Stimulated activated naive CD8-positive, alpha-beta T cell treated with anti-CD3 and anti-CD28 coated beads, Interleukin-15, Interleukin-2, amounts not matched to agents 100 U/mL and 50 U/mL, for 24 hours (primary cell): ENCODE measurements around the gene DAB1.

ENCODE experiments used
- ATAC-seq: fragments of 150-1000 bp; cut with Tn5 transposase; one replicate; pipeline ENCODE4 v1.10.0; 2021
- DNase-seq: peaks from one replicate; pipeline ENCODE4 v3.0.0; 2021

DAB1 gene

GRCh38 chr1:57072401-57073110 is 351.3 kb downstream of the DAB1 start:
- ATAC-seq (no peak), DNase-seq (no peak)

- DNase-seq: no peak
These were observed 356.0 kb downstream of the DAB1 start for GRCh38 chr1:57067863-57068262.

GRCh38 chr1:57066980-57067610 is 356.8 kb downstream of the DAB1 start:
- ATAC-seq (no peak), DNase-seq (no peak)

More at GRCh38 chr1:57067863-57068262, 356.0 kb downstream of the DAB1 start:
- ATAC-seq: no peak

- DNase-seq (no peak), ATAC-seq (no peak)
These were observed 358.4 kb downstream of the DAB1 start for GRCh38 chr1:57065442-57065841.

GRCh38 chr1:57064379-57065140 is 359.3 kb downstream of the DAB1 start:
- ATAC-seq: no peak

GRCh38 chr1:57063406-57064125 is 360.3 kb downstream of the DAB1 start:
- DNase-seq: no peak
- no peak for ATAC-seq

More at GRCh38 chr1:57064379-57065140, 359.3 kb downstream of the DAB1 start:
- DNase-seq: no peak

- DNase-seq: no peak
- ATAC-seq: no peak
These were observed 362.5 kb downstream of the DAB1 start for GRCh38 chr1:57061369-57061768.

GRCh38 chr1:57060451-57060850 is 363.4 kb downstream of the DAB1 start:
- no peak for DNase-seq
- ATAC-seq: no peak

GRCh38 chr1:57058652-57059501 is 365.0 kb downstream of the DAB1 start:
- no peak for DNase-seq

GRCh38 chr1:57048856-57049255 is 375.0 kb downstream of the DAB1 start:
- no peak for ATAC-seq
- DNase-seq: no peak

More at GRCh38 chr1:57058652-57059501, 365.0 kb downstream of the DAB1 start:
- ATAC-seq: no peak

GRCh38 chr1:57046462-57046861 is 377.4 kb downstream of the DAB1 start:
- DNase-seq (no peak), ATAC-seq (no peak)

GRCh38 chr1:57041901-57042300 is 382.0 kb downstream of the DAB1 start:
- no peak for ATAC-seq
- no peak for DNase-seq

GRCh38 chr1:57040811-57041210 is 383.0 kb downstream of the DAB1 start:
- DNase-seq (no peak), ATAC-seq (no peak)

GRCh38 chr1:57036641-57037579 is 386.9 kb downstream of the DAB1 start:
- DNase-seq: no peak
- no peak for ATAC-seq

GRCh38 chr1:57034713-57035112 is 389.1 kb downstream of the DAB1 start:
- DNase-seq: no peak
- no peak for ATAC-seq

- DNase-seq: no peak
- no peak for ATAC-seq
These were observed 390.4 kb downstream of the DAB1 start for GRCh38 chr1:57033222-57034001.

GRCh38 chr1:57026624-57027354 is 397.1 kb downstream of the DAB1 start:
- DNase-seq (no peak), ATAC-seq (no peak)

GRCh38 chr1:57024855-57025254 is 399.0 kb downstream of the DAB1 start:
- no peak for DNase-seq
- ATAC-seq: no peak

GRCh38 chr1:57024428-57024827 is 399.4 kb downstream of the DAB1 start:
- ATAC-seq (no peak), DNase-seq (no peak)
